HepG2 (cell line): ENCODE data around the gene TEKT5. TPM values are rescaled to one million over a fixed set of nuclear protein-coding genes. Genes with fewer than 3 reads are reported as not detected.
A peak's percentile ranks its signal among the peaks of the same experiment; 100 is the strongest.

ENCODE experiments used
- ATAC-seq: fragments of 200-7000 bp; cut with Tn5 transposase; 3 replicates; pipeline ENCODE4 v1.9.1; 2020; ENCODE audit warnings: mild to moderate bottlenecking, moderate library complexity
- BruUV-seq: library from RNA; stranded (reverse); fragments of 400-500 nt; replicated peaks from 2 replicates; lab custom pipeline; 2021; lab: Mats Ljungman, UMichigan
- CTCF ChIA-PET: fragments of 300-600 bp; formaldehyde crosslinking; extraction: SDS; loops from one replicate; lab custom pipeline; 2021; ENCODE audit warnings: low total read pairs, inconsistent platforms, low intra/inter-chr PET ratio; lab: Yijun Ruan, JAX
- POLR2A ChIA-PET: fragments of 350-600 bp; sonication (Branson Sonifier 250); formaldehyde crosslinking; loops from one replicate; lab custom pipeline; 2020; ENCODE audit warnings: antibody characterized with exemption, inconsistent platforms; lab: Yijun Ruan, JAX
- DNase-seq: peaks from one replicate; pipeline ENCODE4 v3.0.0-alpha.2; 2015; ENCODE audit warnings: low spot score
- FAIRE-seq: peaks from 3 replicates; lab custom pipeline; 2011; peaks lifted over from hg19 to GRCh38; lab: Jason Lieb, UNC
- H2AFZ ChIP-seq: one replicate; pipeline ENCODE4 v1.6.1; 2011; ENCODE audit warnings: low read length, inconsistent platforms
- H3K27ac ChIP-seq: fragments of 300-600 bp; 3 replicates; pipeline ENCODE4 v1.8.0; 2011; ENCODE audit warnings: mixed run types, mild to moderate bottlenecking, mixed read lengths, low read length, inconsistent platforms; ENCODE audit not compliant: insufficient read depth; ENCODE audit errors: extremely low read length
- H3K27me3 ChIP-seq, 2 experiments: fragments of 200-600 bp in 1 of 2; 2 replicates in 1 of 2; 3 replicates in 1 of 2; pipeline versions ENCODE4 v1.6.0 to v1.8.0; 2011; ENCODE audit warnings: low read length in 2 of 2, mild to moderate bottlenecking in 2 of 2, moderate library complexity in 2 of 2, inconsistent platforms in 1 of 2; ENCODE audit not compliant: insufficient read depth in 2 of 2, control insufficient read depth in 1 of 2
- H3K36me3 ChIP-seq, 2 experiments: fragments of 200-600 bp in 1 of 2; replicated peaks in 1 of 2; 2 replicates in 1 of 2; 3 replicates in 1 of 2; pipeline versions ENCODE4 v1.5.1 to v1.8.0; 2011; ENCODE audit warnings: low read length in 2 of 2, inconsistent platforms in 1 of 2; ENCODE audit not compliant: insufficient read depth in 2 of 2, control insufficient read depth in 1 of 2
- H3K4me1 ChIP-seq: 2 replicates; pipeline ENCODE4 v1.5.1; 2012; ENCODE audit warnings: low read length, inconsistent platforms; ENCODE audit not compliant: insufficient read depth
- H3K4me2 ChIP-seq: 2 replicates; pipeline ENCODE4 v1.6.0; 2011; ENCODE audit warnings: low read depth, low read length, inconsistent platforms
- H3K4me3 ChIP-seq, 3 experiments: fragments of 200-600 bp in 1 of 3; sonication (generic), shearing (Covaris generic) in 1 of 3; replicated peaks in 1 of 3; 2 replicates each; pipeline ENCODE4 v1.5.1; 2011 to 2016; ENCODE audit warnings: low read length in 3 of 3, inconsistent platforms in 2 of 3, low read depth in 2 of 3, mild to moderate bottlenecking in 2 of 3, control low read depth in 1 of 3, mixed read lengths in 1 of 3; ENCODE audit not compliant: insufficient read depth in 1 of 3
- H3K79me2 ChIP-seq: one replicate; pipeline ENCODE4 v1.6.1; 2011; ENCODE audit warnings: low read length, inconsistent platforms; ENCODE audit not compliant: insufficient read depth
- H3K9ac ChIP-seq: 2 replicates; pipeline ENCODE4 v1.6.0; 2011; ENCODE audit warnings: mild to moderate bottlenecking, low read depth, low read length, inconsistent platforms; ENCODE audit not compliant: insufficient read depth
- H3K9me3 ChIP-seq: 2 replicates; pipeline ENCODE4 v1.5.1; 2012; ENCODE audit warnings: mild to moderate bottlenecking, low read length
- H4K20me1 ChIP-seq: 2 replicates; pipeline ENCODE4 v1.6.0; 2011; ENCODE audit warnings: inconsistent platforms, mild to moderate bottlenecking, low read length, moderate library complexity; ENCODE audit not compliant: insufficient read depth
- ADNP ChIP-seq: sonication (generic); formaldehyde crosslinking; IDR thresholded peaks from 2 replicates; pipeline ENCODE4 v1.4.0; 2020; ENCODE audit warnings: missing genetic modification reagents
- ATF5 ChIP-seq: sonication (generic); formaldehyde crosslinking; IDR thresholded peaks from 2 replicates; pipeline ENCODE4 v1.4.0; 2020; ENCODE audit warnings: mild to moderate bottlenecking, low read depth, missing genetic modification reagents
- CENPT ChIP-seq: sonication (generic); formaldehyde crosslinking; IDR thresholded peaks from 2 replicates; pipeline ENCODE4 v1.8.0; 2022; ENCODE audit warnings: low read depth, mild to moderate bottlenecking, moderate library complexity, missing genetic modification reagents
- CREM ChIP-seq, 2 experiments: sonication (generic) in 1 of 2; formaldehyde crosslinking in 1 of 2; IDR thresholded peaks; 2 replicates each; pipeline versions ENCODE4 v1.4.0 to v1.6.1; 2016 to 2020; ENCODE audit warnings: antibody characterized with exemption in 1 of 2, mild to moderate bottlenecking in 1 of 2, missing genetic modification reagents in 1 of 2
- DR1 ChIP-seq: sonication (generic); formaldehyde crosslinking; IDR thresholded peaks from 2 replicates; pipeline ENCODE4 v1.8.0; 2021; ENCODE audit warnings: mild to moderate bottlenecking, missing genetic modification reagents, inconsistent platforms
- FOSL2 ChIP-seq: sonication (generic); formaldehyde crosslinking; IDR thresholded peaks from 2 replicates; pipeline ENCODE4 v1.4.0; 2020; ENCODE audit warnings: missing genetic modification reagents
- FOXK1 ChIP-seq: sonication (generic); formaldehyde crosslinking; IDR thresholded peaks from 2 replicates; pipeline ENCODE4 v1.4.0; 2020; ENCODE audit warnings: low read depth, missing genetic modification reagents, borderline replicate concordance
- GABPA ChIP-seq, 2 experiments: IDR thresholded peaks; 2 replicates each; pipeline ENCODE4 v1.6.1; 2011 to 2016; ENCODE audit warnings: low read depth in 2 of 2, low read length in 1 of 2, missing biosample characterization in 1 of 2, missing genetic modification characterization in 1 of 2
- HBP1 ChIP-seq: IDR thresholded peaks from 2 replicates; pipeline ENCODE4 v1.6.1; 2016; ENCODE audit warnings: low read depth, control low read depth
- MAX ChIP-seq: IDR thresholded peaks from 2 replicates; pipeline ENCODE4 v1.6.1; 2012; ENCODE audit warnings: inconsistent platforms
- MYNN ChIP-seq: sonication (generic); formaldehyde crosslinking; IDR thresholded peaks from 2 replicates; pipeline ENCODE4 v1.4.0; 2020; ENCODE audit warnings: mild to moderate bottlenecking, low read depth, missing genetic modification reagents
- SALL1 ChIP-seq: sonication (generic); formaldehyde crosslinking; IDR thresholded peaks from 2 replicates; pipeline ENCODE4 v1.8.0; 2022; ENCODE audit warnings: mild to moderate bottlenecking, missing genetic modification reagents
- THYN1 ChIP-seq: sonication (generic); formaldehyde crosslinking; IDR thresholded peaks from 2 replicates; pipeline ENCODE4 v1.8.1; 2023; ENCODE audit warnings: low read depth, mild to moderate bottlenecking, moderate library complexity, missing genetic modification reagents, borderline replicate concordance
- ZNF263 ChIP-seq: sonication (generic); formaldehyde crosslinking; IDR thresholded peaks from 2 replicates; pipeline ENCODE4 v1.4.0; 2020; ENCODE audit warnings: missing genetic modification reagents
- ZNF326 ChIP-seq: sonication (generic); formaldehyde crosslinking; IDR thresholded peaks from 2 replicates; pipeline ENCODE4 v1.4.0; 2020; ENCODE audit warnings: missing genetic modification reagents, borderline replicate concordance
- ZNF598 ChIP-seq: sonication (generic); formaldehyde crosslinking; IDR thresholded peaks from 2 replicates; pipeline ENCODE4 v1.5.1; 2020; ENCODE audit warnings: mild to moderate bottlenecking, missing genetic modification reagents, borderline replicate concordance
- ZNF784 ChIP-seq: sonication (generic); formaldehyde crosslinking; IDR thresholded peaks from 2 replicates; pipeline ENCODE4 v1.5.1; 2020; ENCODE audit warnings: missing genetic modification reagents, mild to moderate bottlenecking, borderline replicate concordance
- ZNF891 ChIP-seq: sonication (generic); formaldehyde crosslinking; IDR thresholded peaks from 2 replicates; pipeline ENCODE4 v1.5.0; 2020; ENCODE audit warnings: mild to moderate bottlenecking, missing genetic modification reagents
- WGBS: methylation state at CpG from one replicate; pipeline ENCODE4 v1.1.6; 2017; ENCODE audit warnings: low lambda C conversion rate; 5-methylcytosine and 5-hydroxymethylcytosine counted together
- in situ Hi-C: cut with HindIII; loops from 2 replicates; pipeline ENCODE4 v1.10.0; 2017; ENCODE audit warnings: low pct_unique_long_range_greater_than_20kb; ENCODE audit not compliant: extremely low pct_ligation_motif_present
- intact Hi-C: fragments of 100-400 bp; cut with micrococcal nuclease; formaldehyde crosslinking; loops from one replicate; pipeline ENCODE4 v1.10.0; 2022; ENCODE audit not compliant: unreplicated experiment
- polyA plus RNA-seq, 8 experiments: library from polyadenylated mRNA; depleted of rRNA in 3 of 8; stranded (reverse) in 7 of 8; unstranded in 1 of 8; fragments of >200 nt; fragmentation: Illumina TruSeq in 4 of 8; extraction: Trizol in 4 of 8; gene quantifications; 2 replicates each; pipeline versions ENCODE4 v1.2.1 to v1.2.3, GENCODE V29; 2011 to 2016; ENCODE audit warnings: low read depth in 4 of 8, missing spikeins in 1 of 8, mixed read lengths in 1 of 8; ENCODE audit not compliant: insufficient read depth in 1 of 8
- total RNA-seq, 5 experiments: library from RNA; depleted of rRNA; stranded (reverse); fragments of >200 nt; fragmentation: Illumina TruSeq; extraction: Trizol; gene quantifications; 2 replicates each; pipeline ENCODE4 v1.2.3, GENCODE V29; 2016; ENCODE audit warnings: low read depth in 1 of 5

TEKT5 gene
- total and polyA plus RNA-seq, 2 of the 13 experiments (the other 11 are each of a cell fraction or from before 2014, with no cell fraction given), result 0.16 TPM; not detected in 1

- peaks cover 44% of the 10 kb centered on the region for H3K4me1 ChIP-seq
- FAIRE-seq, result no peak
- in situ Hi-C loops, result loop anchor here (5.0 kb wide), 1 partner anchor 180 kb away; no protein-coding TSS in a partner anchor
- no peaks in the 10 kb centered on the region for H3K79me2 ChIP-seq
- 43% methylated on average over 4 of the region's 4 CpGs for WGBS
- no peak for ATAC-seq
- peaks cover 0 to 1% of the 10 kb centered on the region in 2 experiments; a peak in 2 of 5 replicates for H3K36me3 ChIP-seq
- H3K9me3 ChIP-seq, result no peaks in the 10 kb centered on the region
- intact Hi-C loops, result no loop called here
- no peaks in the 10 kb centered on the region for H4K20me1 ChIP-seq
- H3K27me3 ChIP-seq, result no peaks in the 10 kb centered on the region; a peak in 1 of 5 replicates
- POLR2A ChIA-PET, result interaction anchor here (0.6 kb wide), 1 partner anchor 163 kb away, joined by 3 read pairs; no protein-coding TSS in a partner anchor
- TF ChIP-seq ZNF263 (CRISPR knock-in tag) (0 out of 2 replicates have a peak, but pooled peaks have one; percentile 31), CREM (IDR thresholded peaks at IDR 0.05) (no peak), CREM (CRISPR knock-in tag; IDR thresholded peaks at IDR 0.05) (no peak), CENPT (no peak), HBP1 (CRISPR knock-in tag) (no peak), MYNN (CRISPR knock-in tag) (no peak), THYN1 (CRISPR knock-in tag) (no peak), ATF5 (no peak), DR1 (no peak), ZNF598 (CRISPR knock-in tag) (0 out of 2 replicates have a peak, but pooled peaks have one; percentile 31), GABPA (IDR thresholded peaks at IDR 0.05; ENCODE audit: low read depth, low read length) (no peak), GABPA (CRISPR knock-in tag; IDR thresholded peaks at IDR 0.05; ENCODE audit: low read depth) (0 out of 2 replicates have a peak, but pooled peaks have one; percentile 17), ZNF326 (CRISPR knock-in tag) (no peak), MAX (no peak), SALL1 (CRISPR knock-in tag) (no peak), ADNP (CRISPR knock-in tag) (no peak), FOXK1 (CRISPR knock-in tag) (no peak), ZNF784 (no peak), ZNF891 (CRISPR knock-in tag) (no peak), FOSL2 (CRISPR knock-in tag) (no peak)
- H3K9ac ChIP-seq, result no peak overlapping the region
- no peak overlapping the region for H3K4me3 ChIP-seq
- no peak overlapping the region for H3K4me2 ChIP-seq
- DNase-seq, result no peak
- H3K27ac ChIP-seq, result no peak overlapping the region
- no peak overlapping the region for H2AFZ ChIP-seq
- no TSS peak for BruUV-seq
- CTCF ChIA-PET, result interaction anchor here (1.1 kb wide), 1 partner anchor 227 kb away, joined by 3 read pairs; no protein-coding TSS in a partner anchor
These were observed 47.1 kb upstream of the TEKT5 start for GRCh38 chr16:10741844-10742243.
